ENCODE measurements around the gene ZG16B.
A peak's percentile ranks its signal among the peaks of the same experiment; 100 is the strongest.

Gene ZG16B

DNA sequence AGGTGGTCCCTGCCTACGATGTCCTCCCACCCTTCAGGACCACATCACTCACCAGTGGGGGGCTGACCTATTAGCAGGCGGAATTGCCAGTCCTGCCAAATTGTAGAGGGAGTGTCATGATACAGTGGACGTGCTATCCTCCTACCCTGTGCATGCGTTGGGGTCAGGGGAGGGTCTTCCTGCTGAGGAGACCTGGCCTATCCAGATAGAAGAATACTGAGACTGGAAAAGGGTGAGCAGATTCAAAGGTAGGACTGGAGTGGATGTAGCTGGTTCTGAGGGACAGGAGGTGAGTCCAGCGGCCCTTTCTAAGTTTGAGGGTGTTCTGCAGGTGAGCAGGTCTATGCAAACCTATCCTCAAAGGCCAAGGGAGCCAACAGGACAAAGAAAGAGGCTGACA is 23.8 kb upstream of the ZG16B start:
- DNase-seq (ENCODE audit: low spot score), result no peak

DNA sequence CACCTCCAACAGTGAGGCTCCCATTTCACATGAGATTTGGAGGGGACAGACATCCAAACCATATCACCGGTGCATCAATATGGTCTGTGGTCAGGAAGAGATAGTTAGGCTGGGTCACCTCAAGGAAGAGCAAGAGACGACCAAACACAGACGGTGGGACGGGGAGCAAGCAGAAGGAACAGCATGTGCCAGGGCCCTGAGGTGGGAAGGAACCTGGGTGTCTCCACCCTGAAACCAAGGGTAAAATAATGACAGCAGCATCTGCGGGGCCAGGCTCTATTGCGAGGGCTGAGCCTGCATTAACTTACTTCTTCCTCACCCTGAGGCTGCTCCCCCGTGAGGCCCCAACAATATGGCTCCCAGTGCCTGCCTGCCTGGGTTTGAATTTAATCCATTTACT is 21.9 kb upstream of the ZG16B start:
- no peak for DNase-seq (ENCODE audit: low spot score)

DNA sequence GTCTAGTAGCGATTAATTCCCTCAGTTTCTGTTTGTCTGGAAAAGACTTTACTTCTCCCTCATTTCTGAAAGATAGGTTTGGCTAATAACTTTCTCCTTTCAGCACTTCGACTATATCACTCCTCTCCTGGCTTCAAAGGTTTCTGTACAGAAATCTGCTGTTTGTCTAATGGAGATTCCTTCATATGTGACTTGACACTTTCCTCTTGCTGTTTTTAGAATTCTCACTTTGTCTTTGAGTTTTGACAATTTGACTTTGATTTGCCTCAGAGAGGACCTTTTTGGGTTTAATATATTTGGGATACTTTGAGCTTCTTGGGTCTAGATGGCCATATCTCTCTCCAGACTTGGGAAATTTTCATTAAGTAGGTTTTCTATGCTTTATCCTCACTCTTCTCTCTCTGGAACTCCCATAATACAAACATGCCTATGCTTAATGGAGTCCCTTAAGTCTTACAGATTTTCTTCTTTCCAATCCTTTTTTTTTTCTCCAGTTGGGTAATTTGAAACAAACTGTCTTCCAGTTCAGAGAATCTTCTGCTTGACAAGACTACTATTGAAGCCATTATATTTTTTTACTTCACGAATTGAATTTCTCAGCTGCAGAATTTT is 20.8 kb upstream of the ZG16B start:
- DNase-seq (ENCODE audit: low spot score), result no peak

DNA sequence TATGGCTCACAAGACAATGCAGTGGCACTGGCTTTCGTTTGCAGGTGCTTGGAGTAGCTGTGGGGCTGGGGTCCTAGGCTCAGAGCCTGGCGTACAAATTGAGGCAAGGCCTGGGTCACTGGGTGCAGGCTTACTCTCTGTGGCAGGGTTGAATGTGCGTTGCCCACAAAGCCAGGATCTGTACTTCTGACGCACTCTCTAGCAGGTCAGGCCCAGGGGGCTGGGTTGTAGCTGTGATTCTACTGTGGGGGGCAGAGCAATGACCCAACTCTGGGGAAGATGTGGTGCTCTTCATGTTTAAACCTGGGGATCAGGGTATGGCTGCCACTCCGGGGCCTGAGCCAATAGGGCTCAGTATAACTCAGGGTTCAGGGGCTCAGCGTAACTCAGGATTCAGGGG is 19.5 kb upstream of the ZG16B start:
- DNase-seq (ENCODE audit: low spot score), result no peak

- DNase-seq (ENCODE audit: low spot score), result no peak
These were observed 18.2 kb upstream of the ZG16B start for GRCh38 chr16:2811703-2812471.

- no peak for DNase-seq (ENCODE audit: low spot score)
These were observed 16.3 kb upstream of the ZG16B start for GRCh38 chr16:2813771-2814221.

DNA sequence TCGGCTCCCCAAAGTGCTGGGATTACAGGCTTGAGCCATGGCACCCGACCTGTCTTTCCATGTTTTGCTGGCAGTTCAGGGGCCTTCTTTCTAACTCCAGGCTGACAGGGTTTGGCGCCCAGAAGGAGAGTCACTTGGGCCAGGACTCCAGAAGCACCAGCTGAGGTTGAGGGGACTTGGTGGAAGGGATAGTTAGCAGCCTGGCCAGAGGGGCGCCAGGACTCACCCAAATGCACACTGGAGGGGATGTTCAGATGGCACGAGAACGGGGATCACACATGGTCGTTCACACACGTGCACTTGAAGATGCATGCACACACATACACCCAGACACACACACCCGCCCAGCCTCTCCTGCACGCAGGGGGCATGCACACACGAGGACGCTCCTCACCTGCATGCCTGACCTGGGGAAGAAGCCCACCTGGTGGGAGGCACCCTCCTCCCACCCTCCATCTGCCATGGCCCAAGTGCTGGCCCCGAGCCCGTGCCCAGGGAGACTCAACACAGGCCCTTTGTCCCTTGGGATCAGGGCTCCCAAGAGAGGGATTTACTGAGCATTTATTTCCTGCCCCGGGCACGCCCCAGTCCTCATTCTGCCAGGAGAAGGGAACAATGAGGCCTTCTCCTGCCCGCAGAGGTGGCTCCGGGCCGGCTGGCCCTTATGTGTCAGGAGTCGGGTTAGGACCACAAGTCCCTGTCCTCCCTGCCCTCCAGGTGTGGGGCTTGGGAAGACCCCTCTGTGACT is 15.4 kb upstream of the ZG16B start:
- no peak for DNase-seq (ENCODE audit: low spot score)

DNA sequence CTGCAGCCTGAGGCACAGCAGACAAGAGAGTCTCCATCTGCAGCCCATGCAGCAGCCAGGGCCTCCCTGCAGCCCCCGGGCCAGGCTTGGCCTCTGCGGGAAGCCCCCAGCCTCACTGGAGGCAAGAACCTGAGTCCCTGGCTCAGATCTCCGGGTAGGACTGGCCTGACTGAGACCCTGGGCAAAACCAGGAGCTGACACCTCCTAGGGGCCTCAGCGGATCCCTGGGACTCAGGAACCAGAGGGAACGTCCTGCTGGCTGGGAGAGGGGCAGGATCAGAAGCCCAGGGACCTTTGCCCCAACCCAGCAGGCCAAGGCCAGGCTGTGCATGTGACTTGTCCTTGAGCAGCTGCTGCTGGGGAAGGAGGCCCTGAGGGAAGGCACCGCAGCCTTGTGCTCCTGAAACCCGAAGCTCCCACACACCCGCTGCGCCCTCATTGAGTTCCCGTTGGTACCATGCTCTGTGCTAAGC is 14.8 kb upstream of the ZG16B start:
- no peak for DNase-seq (ENCODE audit: low spot score)

DNA sequence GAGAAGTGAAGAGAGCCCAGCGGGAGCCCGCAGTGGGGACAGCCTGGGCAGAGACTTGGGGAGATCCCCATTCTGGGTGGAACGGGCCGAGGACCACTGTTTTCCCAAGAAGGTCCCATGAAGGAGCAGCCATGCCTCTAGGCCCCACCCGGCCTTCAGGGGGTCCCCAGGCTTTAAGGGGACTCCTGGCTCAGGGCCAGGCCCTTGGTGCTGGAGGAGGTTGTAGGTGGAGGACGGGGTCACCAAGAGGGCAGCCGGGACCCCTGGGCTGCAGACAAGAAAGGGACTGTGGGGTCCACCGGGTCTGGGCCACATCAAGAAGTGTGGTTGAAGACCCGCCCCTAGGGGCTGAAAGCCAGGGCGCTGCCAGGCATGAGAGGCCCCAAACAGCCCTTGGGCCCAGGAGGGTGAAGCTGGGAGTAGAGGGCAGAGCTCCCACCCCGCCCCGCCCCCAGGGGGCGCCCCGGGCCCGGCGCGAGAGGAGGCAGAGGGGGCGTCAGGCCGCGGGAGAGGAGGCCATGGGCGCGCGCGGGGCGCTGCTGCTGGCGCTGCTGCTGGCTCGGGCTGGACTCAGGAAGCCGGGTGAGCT is 13.3 kb upstream of the ZG16B start, which contains the start of gene PRSS21:
PRSS21 (plus strand) TSS at position 487 of the 589 bp plus-strand sequence; CDS start at position 519, 32 bp downstream.
- peak; percentile 27 for DNase-seq (ENCODE audit: low spot score)

- DNase-seq (ENCODE audit: low spot score), result no peak
These were observed 12.5 kb upstream of the ZG16B start for GRCh38 chr16:2817340-2818271.

DNA sequence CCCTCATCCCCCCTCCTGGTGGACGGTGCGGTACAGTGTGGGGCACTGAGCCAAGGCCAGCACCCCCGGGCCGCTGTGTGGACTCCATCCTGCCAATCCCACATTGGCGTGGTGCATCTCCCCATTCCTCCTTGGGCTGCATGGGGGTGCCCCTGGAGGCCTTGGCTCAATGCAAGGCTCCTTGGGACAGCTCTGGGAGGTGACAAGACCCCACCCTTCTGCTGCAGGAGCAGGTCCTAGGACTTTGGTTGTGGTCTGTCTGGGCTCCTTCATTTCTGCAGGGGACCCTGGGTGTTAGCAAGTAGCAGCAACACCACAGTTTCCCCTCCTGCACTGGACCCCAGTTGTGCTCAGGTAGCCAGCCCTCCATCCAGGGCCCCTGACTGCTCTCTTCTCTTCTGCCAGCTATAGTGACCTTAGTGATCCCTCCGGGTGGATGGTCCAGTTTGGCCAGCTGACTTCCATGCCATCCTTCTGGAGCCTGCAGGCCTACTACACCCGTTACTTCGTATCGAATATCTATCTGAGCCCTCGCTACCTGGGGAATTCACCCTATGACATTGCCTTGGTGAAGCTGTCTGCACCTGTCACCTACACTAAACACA is 11.7 kb upstream of the ZG16B start:
- DNase-seq (ENCODE audit: low spot score), result no peak

DNA sequence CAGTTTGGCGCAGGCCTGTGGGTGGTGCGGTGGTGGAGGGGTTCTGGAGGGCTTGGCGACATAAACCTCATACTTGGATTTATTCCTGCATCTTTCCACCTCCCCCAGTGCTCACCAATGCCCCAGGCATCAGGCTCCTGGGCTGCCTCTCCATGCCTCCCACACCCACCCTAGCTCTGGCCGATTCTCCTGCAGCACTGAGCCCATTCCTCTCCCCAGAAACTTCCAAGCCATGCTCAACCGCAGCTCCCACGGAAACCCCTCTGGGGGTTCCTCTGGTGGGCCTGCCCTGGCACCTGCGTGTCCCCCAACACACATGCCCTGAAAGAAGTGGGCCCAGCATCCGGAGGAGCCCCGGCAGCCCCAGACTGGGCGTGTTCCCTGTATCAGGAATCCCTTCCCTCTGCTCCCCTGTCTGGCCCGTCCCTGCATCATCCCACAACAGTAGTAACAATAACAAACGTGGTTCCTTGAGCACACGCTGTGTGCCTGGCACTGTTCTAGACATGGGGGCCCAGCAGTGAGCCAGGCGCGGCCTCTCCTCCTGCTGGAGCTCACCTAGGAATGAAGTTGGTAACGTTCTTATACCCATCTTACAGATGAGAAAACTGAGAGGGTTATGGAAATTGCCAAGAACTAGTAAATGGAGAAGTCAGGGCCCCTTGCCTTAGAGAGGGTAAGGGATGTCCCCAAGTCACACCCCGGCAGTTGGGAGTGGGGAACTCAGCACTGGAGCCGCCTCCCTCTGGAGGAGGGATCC is 10.7 kb upstream of the ZG16B start:
- no peak for DNase-seq (ENCODE audit: low spot score)

DNA sequence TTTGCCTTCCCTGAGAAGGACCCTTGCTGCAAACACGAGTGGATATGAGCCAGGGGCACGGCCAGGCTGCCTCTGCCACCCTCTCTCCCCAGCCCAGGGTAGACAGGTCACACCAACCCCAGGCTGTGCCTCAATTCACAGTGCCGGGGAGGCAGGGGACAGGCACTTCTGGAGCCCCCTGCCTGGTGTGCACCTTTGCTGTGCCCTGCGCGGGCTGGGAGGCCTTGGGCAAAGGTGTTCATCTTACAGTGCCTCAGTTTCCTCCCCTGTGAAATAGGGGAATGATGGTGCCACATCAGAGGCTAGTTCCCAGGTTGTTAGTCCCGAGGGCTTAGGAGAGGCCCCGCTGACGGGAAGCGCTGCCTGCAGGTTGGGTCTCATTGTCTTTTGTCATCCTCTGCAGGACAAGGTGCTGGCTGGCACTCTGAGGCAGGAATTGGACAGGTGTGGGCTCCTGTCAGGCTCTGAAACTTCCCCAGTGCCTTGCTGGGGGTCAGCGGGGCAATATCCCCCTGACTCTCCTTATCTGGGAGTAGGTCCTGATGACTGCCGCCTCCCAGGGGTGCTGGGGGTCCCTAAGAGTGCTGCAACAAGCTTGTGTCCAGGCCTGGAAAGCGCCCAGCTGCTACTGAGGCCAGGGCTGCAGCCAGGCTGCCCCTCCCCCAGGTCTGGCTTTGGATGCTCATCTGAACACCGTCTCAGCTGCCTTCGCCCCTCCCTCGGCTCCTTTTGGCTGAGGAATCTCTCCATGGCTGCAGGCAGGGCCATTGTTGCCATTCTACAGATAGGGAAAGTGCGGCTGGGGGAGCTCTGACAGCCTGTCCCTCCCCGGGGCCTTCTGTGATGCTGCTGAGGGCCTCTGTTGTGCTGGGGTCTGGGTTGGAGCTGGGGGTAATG is 9.9 kb upstream of the ZG16B start:
- DNase-seq (ENCODE audit: low spot score), result no peak

GRCh38 chr16:2820836-2821486 is 9.1 kb upstream of the ZG16B start:
- DNase-seq (ENCODE audit: low spot score), result no peak

- DNase-seq (ENCODE audit: low spot score), result no peak
These were observed 8.5 kb upstream of the ZG16B start for GRCh38 chr16:2821487-2822157.

- DNase-seq (ENCODE audit: low spot score), result no peak
These were observed 8.0 kb upstream of the ZG16B start for GRCh38 chr16:2822158-2822495.

DNA sequence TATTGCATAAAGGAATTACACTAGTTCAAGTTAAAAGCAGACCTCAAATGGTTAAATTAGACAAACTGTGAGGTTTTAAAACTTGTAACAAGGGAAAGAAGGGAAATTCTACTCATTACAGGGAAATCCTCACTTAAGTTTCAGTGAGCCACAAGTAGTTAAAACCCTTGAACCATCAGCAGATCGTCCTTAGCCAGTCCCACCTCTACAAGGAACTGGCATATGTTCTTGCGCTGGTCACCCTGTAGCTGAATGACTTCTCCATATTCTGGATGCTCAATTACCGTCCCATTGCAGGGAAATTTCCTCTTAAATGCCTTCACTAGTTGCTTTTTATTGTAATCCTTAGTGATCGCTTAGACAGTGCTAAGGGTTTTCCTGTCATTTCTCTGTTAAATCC is 7.6 kb upstream of the ZG16B start:
- no peak for DNase-seq (ENCODE audit: low spot score)

- DNase-seq (ENCODE audit: low spot score), result no peak
These were observed 5.5 kb upstream of the ZG16B start for GRCh38 chr16:2824626-2825025.

Data from CD4-positive, alpha-beta T cell treated with Interleukin-2 at 100 ng/mL for 4 hours (primary cell).